Nephron (organoid): ENCODE data around the gene F12.

Source experiments
- H3K27ac Mint-ChIP-seq, 3 experiments: 2 replicates each; pipeline ENCODE4 v1.8.0; 2020; ENCODE audit warnings: mixed read lengths in 3 of 3, mild to moderate bottlenecking in 2 of 3, moderate library complexity in 1 of 3
- H3K27me3 Mint-ChIP-seq: 2 replicates; pipeline ENCODE4 v1.8.0; 2021; ENCODE audit warnings: low read depth, mild to moderate bottlenecking, moderate library complexity, mixed read lengths
- H3K36me3 Mint-ChIP-seq: 2 replicates; pipeline ENCODE4 v1.8.0; 2020; ENCODE audit warnings: low read depth, mixed read lengths
- H3K4me1 Mint-ChIP-seq: 2 replicates; pipeline ENCODE4 v1.8.0; 2020; ENCODE audit warnings: mixed read lengths
- H3K4me3 Mint-ChIP-seq, 3 experiments: 2 replicates each; pipeline ENCODE4 v1.8.0; 2020; ENCODE audit warnings: mild to moderate bottlenecking in 3 of 3, mixed read lengths in 3 of 3, moderate library complexity in 2 of 3
- H3K9me3 Mint-ChIP-seq: 2 replicates; pipeline ENCODE4 v1.8.0; 2020; ENCODE audit warnings: mixed read lengths
- CTCF ChIP-seq, 3 experiments: fragments of 200-600 bp; sonication (generic); IDR thresholded peaks; one replicate each; pipeline ENCODE4 v1.5.0; 2021; ENCODE audit warnings: antibody characterized with exemption in 3 of 3; ENCODE audit not compliant: unreplicated experiment in 3 of 3

Gene F12

GRCh38 chr5:177355868-177356168 is 53.5 kb downstream of the F12 start:
- no peak overlapping the region for H3K27ac Mint-ChIP-seq
- TF ChIP-seq CTCF (IDR thresholded peaks at IDR 0.05; ENCODE audit: unreplicated experiment in 3 of 3): no peak
- peaks cover 5% of the 10 kb centered on the region for H3K27me3 Mint-ChIP-seq
- H3K4me3 Mint-ChIP-seq: no peak overlapping the region
- H3K36me3 Mint-ChIP-seq: no peaks in the 10 kb centered on the region
- no peaks in the 10 kb centered on the region for H3K9me3 Mint-ChIP-seq
- H3K4me1 Mint-ChIP-seq: peaks cover 10% of the 10 kb centered on the region

GRCh38 chr5:177355162-177355867 is 54.0 kb downstream of the F12 start:
- H3K9me3 Mint-ChIP-seq: no peaks in the 10 kb centered on the region
- H3K27ac Mint-ChIP-seq: no peak overlapping the region
- H3K4me3 Mint-ChIP-seq: peak overlapping the region in 1 of 3 experiments; percentile 20
- H3K36me3 Mint-ChIP-seq: no peaks in the 10 kb centered on the region
- peaks cover 14% of the 10 kb centered on the region for H3K4me1 Mint-ChIP-seq
- TF ChIP-seq CTCF (IDR thresholded peaks at IDR 0.05; ENCODE audit: unreplicated experiment in 3 of 3): no peak
- peaks cover 5% of the 10 kb centered on the region for H3K27me3 Mint-ChIP-seq

- peaks cover 20% of the 10 kb centered on the region for H3K4me1 Mint-ChIP-seq
- no peak overlapping the region for H3K4me3 Mint-ChIP-seq
- H3K27me3 Mint-ChIP-seq: peaks cover 6% of the 10 kb centered on the region
- peak overlapping the region in 1 of 3 experiments; percentile 21 for H3K27ac Mint-ChIP-seq
- H3K9me3 Mint-ChIP-seq: no peaks in the 10 kb centered on the region
- H3K36me3 Mint-ChIP-seq: no peaks in the 10 kb centered on the region
- TF ChIP-seq CTCF (IDR thresholded peaks at IDR 0.05; ENCODE audit: unreplicated experiment in 3 of 3): no peak
Measured at GRCh38 chr5:177354711-177355110, 54.7 kb downstream of the F12 start.

- no peaks in the 10 kb centered on the region for H3K9me3 Mint-ChIP-seq
- H3K4me3 Mint-ChIP-seq: peak overlapping the region in 2 of 3 experiments; percentile 15 to 55
- TF ChIP-seq CTCF (IDR thresholded peaks at IDR 0.05; ENCODE audit: unreplicated experiment in 3 of 3): no peak
- peak overlapping the region in 2 of 3 experiments; percentile 21 to 34 for H3K27ac Mint-ChIP-seq
- H3K36me3 Mint-ChIP-seq: no peaks in the 10 kb centered on the region
- H3K27me3 Mint-ChIP-seq: peaks cover 8% of the 10 kb centered on the region
- H3K4me1 Mint-ChIP-seq: peaks cover 25% of the 10 kb centered on the region
Measured at GRCh38 chr5:177354256-177354655, 55.1 kb downstream of the F12 start.

- H3K4me1 Mint-ChIP-seq: peaks cover 29% of the 10 kb centered on the region
- H3K36me3 Mint-ChIP-seq: no peaks in the 10 kb centered on the region
- peak overlapping the region; percentile 60 to 82 (median 70) for H3K4me3 Mint-ChIP-seq
- TF ChIP-seq CTCF (IDR thresholded peaks at IDR 0.05; ENCODE audit: unreplicated experiment in 3 of 3): no peak
- no peaks in the 10 kb centered on the region for H3K9me3 Mint-ChIP-seq
- peaks cover 8% of the 10 kb centered on the region for H3K27me3 Mint-ChIP-seq
- H3K27ac Mint-ChIP-seq: peak overlapping the region; percentile 27 to 55 (median 38)
Measured at GRCh38 chr5:177353093-177353492, 56.3 kb downstream of the F12 start.
